Fibroblast of pulmonary artery (primary cell): ENCODE measurements around the gene NSG2.

Experiments used
- DNase-seq: peaks from one replicate; pipeline ENCODE4 v3.0.0-alpha.2; 2010; ENCODE audit warnings: low read depth
- H3K4me3 ChIP-seq: replicated peaks from 2 replicates; pipeline ENCODE4 v1.5.1; 2011; ENCODE audit warnings: low read depth, mild to moderate bottlenecking, control low read depth, low read length, moderate library complexity
- CTCF ChIP-seq: IDR thresholded peaks from 2 replicates; pipeline ENCODE4 v1.5.1; 2011; ENCODE audit warnings: mild to moderate bottlenecking, control low read depth, low read length, inconsistent platforms; ENCODE audit errors: missing control alignments

Gene NSG2

GRCh38 chr5:174046558-174046957 is 1.1 kb downstream of the NSG2 start:
- DNase-seq = no peak
- TF ChIP-seq CTCF = no peak
- no peak overlapping the region for H3K4me3 ChIP-seq

GRCh38 chr5:174047472-174048099 is 2.1 kb downstream of the NSG2 start:
- DNase-seq = no peak
- no peak for TF ChIP-seq CTCF
- H3K4me3 ChIP-seq = no peak overlapping the region

- no peak overlapping the region for H3K4me3 ChIP-seq
- DNase-seq = no peak
- no peak for TF ChIP-seq CTCF
These were observed 7.1 kb downstream of the NSG2 start for GRCh38 chr5:174052636-174053035.

- no peak overlapping the region for H3K4me3 ChIP-seq
- no peak for TF ChIP-seq CTCF
- DNase-seq = no peak
These were observed 8.4 kb downstream of the NSG2 start for GRCh38 chr5:174053905-174054304.

- no peak for TF ChIP-seq CTCF
- no peak for DNase-seq
- H3K4me3 ChIP-seq = no peak overlapping the region
These were observed 10.8 kb downstream of the NSG2 start for GRCh38 chr5:174056064-174056847.

GRCh38 chr5:174057206-174057605 is 11.7 kb downstream of the NSG2 start:
- H3K4me3 ChIP-seq = no peak overlapping the region
- TF ChIP-seq CTCF = no peak
- no peak for DNase-seq
